IMR-90 (cell line): Measurements from ENCODE around the gene PIPOX. TPM values are rescaled to one million over a fixed set of nuclear protein-coding genes. Genes with fewer than 3 reads are reported as not detected.

Experiments used
- ATAC-seq: fragments of 200-7000 bp; cut with Tn5 transposase; 2 replicates; pipeline ENCODE4 v1.9.1; 2020; ENCODE audit warnings: low read depth, mild to moderate bottlenecking, moderate library complexity
- BruUV-seq: library from RNA; stranded (reverse); fragments of 400-500 nt; replicated peaks from 2 replicates; lab custom pipeline; 2021; lab: Mats Ljungman, UMichigan
- CTCF ChIA-PET: fragments of 300-600 bp; formaldehyde crosslinking; extraction: SDS; loops from one replicate; lab custom pipeline; 2021; ENCODE audit warnings: antibody characterized with exemption; lab: Yijun Ruan, JAX
- POLR2A ChIA-PET: fragments of 300-600 bp; sonication (Branson Sonifier 250); formaldehyde crosslinking; loops from one replicate; lab custom pipeline; 2022; ENCODE audit warnings: antibody characterized with exemption; ENCODE audit not compliant: unreplicated experiment; lab: Charles Lee
- DNase-seq: peaks from one replicate; pipeline ENCODE4 v3.0.0; 2013
- H2AFZ ChIP-seq: replicated peaks from 2 replicates; pipeline ENCODE3; 2013; ENCODE audit warnings: low read length, mild to moderate bottlenecking; ENCODE audit not compliant: poor library complexity
- H2AK5ac ChIP-seq: 2 replicates; pipeline ENCODE4 v1.6.1; 2013; ENCODE audit warnings: low read depth, low read length, inconsistent platforms
- H2AK9ac ChIP-seq: replicated peaks from 2 replicates; pipeline ENCODE3; 2013; ENCODE audit warnings: mild to moderate bottlenecking, low read depth, low read length, moderate library complexity; ENCODE audit not compliant: poor library complexity
- H2BK120ac ChIP-seq: 2 replicates; pipeline ENCODE4 v1.6.1; 2013; ENCODE audit warnings: low read depth, low read length, inconsistent platforms
- H2BK15ac ChIP-seq: 3 replicates; pipeline ENCODE4 v1.6.1; 2013; ENCODE audit warnings: low read depth, low read length, inconsistent platforms
- H2BK20ac ChIP-seq: 2 replicates; pipeline ENCODE4 v1.6.1; 2013; ENCODE audit warnings: low read depth, mild to moderate bottlenecking, inconsistent platforms, low read length, moderate library complexity
- H2BK5ac ChIP-seq: 2 replicates; pipeline ENCODE4 v1.6.1; 2013; ENCODE audit warnings: mild to moderate bottlenecking, low read depth, low read length, inconsistent platforms; ENCODE audit not compliant: poor library complexity, severe bottlenecking
- H3K14ac ChIP-seq: replicated peaks from 2 replicates; pipeline ENCODE4 v1.6.1; 2013; ENCODE audit warnings: low read depth, low read length, inconsistent platforms
- H3K18ac ChIP-seq: 2 replicates; pipeline ENCODE4 v1.6.1; 2013; ENCODE audit warnings: low read depth, low read length, control low read depth
- H3K23ac ChIP-seq: 2 replicates; pipeline ENCODE4 v1.6.1; 2013; ENCODE audit warnings: low read depth, low read length, inconsistent platforms
- H3K27ac ChIP-seq: 2 replicates; pipeline ENCODE4 v1.5.1; 2013; ENCODE audit warnings: mild to moderate bottlenecking, control low read depth, low read length; ENCODE audit not compliant: insufficient read depth
- H3K27me3 ChIP-seq: 2 replicates; pipeline ENCODE4 v1.6.1; 2013; ENCODE audit warnings: low read length; ENCODE audit not compliant: control insufficient read depth, insufficient read depth
- H3K36me3 ChIP-seq: 2 replicates; pipeline ENCODE4 v1.6.1; 2013; ENCODE audit warnings: low read length, mixed read lengths; ENCODE audit not compliant: control insufficient read depth, insufficient read depth
- H3K4ac ChIP-seq: 2 replicates; pipeline ENCODE4 v1.6.1; 2013; ENCODE audit warnings: low read depth, low read length, inconsistent platforms
- H3K4me1 ChIP-seq: 2 replicates; pipeline ENCODE4 v1.6.1; 2013; ENCODE audit warnings: low read length, mixed read lengths; ENCODE audit not compliant: control insufficient read depth, insufficient read depth
- H3K4me2 ChIP-seq: 2 replicates; pipeline ENCODE4 v1.6.1; 2013; ENCODE audit warnings: low read depth, mild to moderate bottlenecking, control low read depth, low read length, moderate library complexity
- H3K4me3 ChIP-seq: 2 replicates; pipeline ENCODE4 v1.5.1; 2013; ENCODE audit warnings: low read depth, mild to moderate bottlenecking, control low read depth, low read length, moderate library complexity; ENCODE audit not compliant: insufficient read depth
- H3K56ac ChIP-seq: 2 replicates; pipeline ENCODE4 v1.6.1; 2013; ENCODE audit warnings: low read length, inconsistent platforms; ENCODE audit not compliant: insufficient read depth; ENCODE audit errors: extremely low read depth
- H3K79me1 ChIP-seq, 2 experiments: 2 replicates each; pipeline ENCODE4 v1.6.1; 2013; ENCODE audit warnings: low read length in 2 of 2, inconsistent platforms in 1 of 2, low read depth in 1 of 2
- H3K9ac ChIP-seq: 2 replicates; pipeline ENCODE4 v1.6.1; 2013; ENCODE audit warnings: low read depth, low read length, control low read depth
- H3K9me1 ChIP-seq: 2 replicates; pipeline ENCODE4 v1.6.1; 2013; ENCODE audit warnings: low read length, inconsistent platforms; ENCODE audit not compliant: insufficient read depth
- H3K9me3 ChIP-seq: 2 replicates; pipeline ENCODE4 v1.6.1; 2013; ENCODE audit warnings: low read length; ENCODE audit not compliant: control insufficient read depth, insufficient read depth
- H4K20me1 ChIP-seq: 2 replicates; pipeline ENCODE4 v1.6.1; 2013; ENCODE audit warnings: low read length, inconsistent platforms; ENCODE audit not compliant: insufficient read depth
- H4K5ac ChIP-seq: 2 replicates; pipeline ENCODE4 v1.6.1; 2013; ENCODE audit warnings: mild to moderate bottlenecking, low read depth, low read length, control low read depth
- H4K8ac ChIP-seq, 2 experiments: 2 replicates each; pipeline ENCODE4 v1.6.1; 2013; ENCODE audit warnings: low read depth in 2 of 2, low read length in 2 of 2, control low read depth in 1 of 2, inconsistent platforms in 1 of 2
- H4K91ac ChIP-seq: 2 replicates; pipeline ENCODE4 v1.6.1; 2013; ENCODE audit warnings: low read depth, low read length, inconsistent platforms; ENCODE audit not compliant: insufficient read depth
- BHLHE40 ChIP-seq: fragments of 150-350 bp; IDR thresholded peaks from 2 replicates; pipeline ENCODE4 v1.6.1; 2016; ENCODE audit warnings: mild to moderate bottlenecking, low read depth, low read length
- RCOR1 ChIP-seq: IDR thresholded peaks from 2 replicates; pipeline ENCODE4 v1.6.1; 2012; ENCODE audit warnings: mild to moderate bottlenecking, low read length, improper control_type of control experiment; ENCODE audit not compliant: insufficient replicate concordance
- WGBS, 2 experiments: methylation state at CpG; one replicate each; pipeline versions ENCODE4 v1.1.5 to v1.1.7; 2013; ENCODE audit warnings: missing lambda C conversion rate in 2 of 2; ENCODE audit not compliant: insufficient read length in 1 of 2; ENCODE audit errors: extremely low coverage in 2 of 2; 5-methylcytosine and 5-hydroxymethylcytosine counted together
- dilution Hi-C: fragments of 300-500 bp; cut with HindIII; formaldehyde crosslinking; loops from one replicate; pipeline ENCODE4 v1.14.3; 2018; ENCODE audit warnings: low sequenced_read_pairs; ENCODE audit not compliant: unreplicated experiment
- in situ Hi-C: fragments of 300-500 bp; cut with MboI; formaldehyde crosslinking; loops from 3 replicates; pipeline ENCODE4 v1.14.3; 2019; ENCODE audit warnings: low sequenced_read_pairs, inconsistent platforms, mixed read lengths
- intact Hi-C: fragments of 100-400 bp; cut with micrococcal nuclease; formaldehyde crosslinking; loops from 2 replicates; pipeline ENCODE4 v1.10.0; 2022
- polyA plus RNA-seq, 3 experiments: library from polyadenylated mRNA; depleted of rRNA; stranded (reverse); fragments of >200 nt; gene quantifications; 2 replicates each; pipeline ENCODE4 v1.2.3, GENCODE V29; 2012; ENCODE audit warnings: low replicate concordance in 1 of 3
- total RNA-seq: library from RNA; depleted of rRNA; stranded (reverse); fragments of >200 nt; gene quantifications from 2 replicates; pipeline ENCODE4 v1.2.3, GENCODE V29; 2012

PIPOX gene
- total and polyA plus RNA-seq, 2 of the 4 experiments (the other 2 are of a cell fraction): 0.43 to 1.3 TPM

DNA sequence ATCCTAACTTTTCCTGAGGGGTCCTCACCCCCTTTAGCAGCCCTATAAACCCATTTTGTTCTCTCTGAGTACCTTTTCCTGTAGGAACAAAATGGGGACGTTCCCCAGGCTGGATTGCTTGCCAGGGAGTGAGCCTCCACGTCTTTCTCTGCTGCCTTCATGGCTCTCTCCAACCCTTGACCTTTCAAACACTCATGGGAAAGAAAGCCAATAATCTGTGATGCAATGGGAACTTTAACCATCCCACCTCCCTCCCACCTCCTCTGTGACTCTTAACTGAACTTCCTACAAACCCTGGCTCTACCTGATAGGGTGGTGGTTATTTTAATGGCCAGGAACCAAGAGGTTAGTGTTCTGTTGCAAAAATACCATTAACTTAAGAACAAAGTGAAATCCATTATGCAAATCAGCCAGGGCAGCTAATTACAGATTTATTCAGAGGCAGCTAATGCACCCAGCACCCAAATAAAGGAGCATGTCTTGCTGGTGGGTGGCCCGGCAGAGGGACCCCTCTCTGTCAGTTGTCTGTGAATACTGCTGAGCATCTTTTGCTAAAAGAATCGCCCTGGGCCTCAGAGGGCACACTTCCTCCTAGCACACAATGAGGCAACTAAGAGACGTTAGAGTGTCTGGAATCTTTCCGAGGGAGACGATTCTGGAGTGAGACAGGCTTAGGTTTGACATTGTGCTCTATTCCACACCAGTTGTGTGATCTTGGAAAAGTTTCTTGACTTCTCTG is 3.0 kb downstream of the PIPOX start:
- intact Hi-C loops (loop anchor here (10.0 kb wide), 1 partner anchor 81 kb away; no protein-coding TSS in a partner anchor), dilution Hi-C loops (no loop called here), in situ Hi-C loops (loop anchor here (10.0 kb wide), 1 partner anchor 59 kb away; no protein-coding TSS in a partner anchor)
- no peak overlapping the region for H2AK9ac ChIP-seq
- H3K9me3 ChIP-seq: no peaks in the 10 kb centered on the region; the same call in 1 of the 2 replicates
- H2BK120ac ChIP-seq: no peak overlapping the region
- H4K20me1 ChIP-seq: no peaks in the 10 kb centered on the region
- H3K23ac ChIP-seq: no peak overlapping the region
- H3K4ac ChIP-seq: no peak overlapping the region
- peaks cover 59% of the 10 kb centered on the region for H3K27me3 ChIP-seq
- ChIA-PET CTCF (no interaction called here), POLR2A (no interaction called here)
- H3K4me3 ChIP-seq: no peak overlapping the region
- no peak overlapping the region for H3K9ac ChIP-seq
- ATAC-seq (no peak), DNase-seq (no peak)
- H3K4me2 ChIP-seq: no peak overlapping the region
- no peak overlapping the region for H2BK5ac ChIP-seq
- H2BK15ac ChIP-seq: no peak overlapping the region
- H3K36me3 ChIP-seq: no peaks in the 10 kb centered on the region
- no peak overlapping the region for H3K27ac ChIP-seq
- WGBS, 2 experiments: no CpG with 5 or more reads among the region's 7 CpGs
- no peaks in the 10 kb centered on the region for H3K79me1 ChIP-seq
- no peak overlapping the region for H3K14ac ChIP-seq
- peaks cover 2% of the 10 kb centered on the region; the same call in 1 of the 2 replicates for H3K9me1 ChIP-seq
- no peak overlapping the region for H3K56ac ChIP-seq
- H2AK5ac ChIP-seq: no peak overlapping the region
- H4K5ac ChIP-seq: no peak overlapping the region
- no TSS peak for BruUV-seq
- H4K8ac ChIP-seq: no peak overlapping the region
- H4K91ac ChIP-seq: no peak overlapping the region
- H2AFZ ChIP-seq: no peak overlapping the region
- H3K18ac ChIP-seq: no peak overlapping the region
- no peak for TF ChIP-seq RCOR1
- no peak for TF ChIP-seq BHLHE40
- no peak overlapping the region for H2BK20ac ChIP-seq
- H3K4me1 ChIP-seq: no peaks in the 10 kb centered on the region
